Kidney glomerular epithelial cell (primary cell): ENCODE measurements around the gene BCKDHB.
"Not testable (repeated sequence)": the region's sequence is repeated elsewhere in the genome, so short reads cannot be mapped to it uniquely, and the experiment has no call there.

Experiments used
- DNase-seq: peaks from one replicate; lab custom pipeline; 2025; lab: John Stamatoyannopoulos, UW

The BCKDHB gene

GRCh38 chr6:80209430-80209829 is 103.0 kb downstream of the BCKDHB start:
- no peak for DNase-seq

GRCh38 chr6:80210618-80211017 is 104.1 kb downstream of the BCKDHB start:
- DNase-seq: no peak

DNA sequence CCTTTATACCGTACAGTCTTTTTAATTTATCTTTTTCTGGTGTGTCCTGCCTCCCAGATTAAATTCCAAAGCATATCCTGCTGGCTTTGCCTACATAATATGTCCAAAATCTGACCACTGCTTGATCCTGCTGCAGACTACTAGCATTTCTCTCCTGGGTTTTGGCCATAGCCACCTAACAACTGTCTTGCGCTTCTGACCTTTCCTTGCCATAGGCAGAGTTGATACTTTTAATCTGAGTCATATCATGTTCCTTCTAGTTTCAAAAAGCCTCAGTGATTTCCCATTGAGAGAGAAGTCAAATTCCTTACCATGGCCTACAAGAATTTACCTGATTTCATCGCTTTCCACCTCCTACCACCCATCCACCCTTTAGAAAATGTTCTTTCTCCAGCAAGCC is 104.8 kb downstream of the BCKDHB start:
- no peak for DNase-seq

- not testable (repeated sequence) for DNase-seq
Observed at GRCh38 chr6:80211890-80212289, 105.4 kb downstream of the BCKDHB start.

GRCh38 chr6:80214436-80215022 is 108.1 kb downstream of the BCKDHB start:
- peak; percentile 6 for DNase-seq

- DNase-seq: no peak
Observed at GRCh38 chr6:80215063-80215462, 108.6 kb downstream of the BCKDHB start.

- DNase-seq: no peak
Observed at GRCh38 chr6:80217794-80218193, 111.3 kb downstream of the BCKDHB start.

DNA sequence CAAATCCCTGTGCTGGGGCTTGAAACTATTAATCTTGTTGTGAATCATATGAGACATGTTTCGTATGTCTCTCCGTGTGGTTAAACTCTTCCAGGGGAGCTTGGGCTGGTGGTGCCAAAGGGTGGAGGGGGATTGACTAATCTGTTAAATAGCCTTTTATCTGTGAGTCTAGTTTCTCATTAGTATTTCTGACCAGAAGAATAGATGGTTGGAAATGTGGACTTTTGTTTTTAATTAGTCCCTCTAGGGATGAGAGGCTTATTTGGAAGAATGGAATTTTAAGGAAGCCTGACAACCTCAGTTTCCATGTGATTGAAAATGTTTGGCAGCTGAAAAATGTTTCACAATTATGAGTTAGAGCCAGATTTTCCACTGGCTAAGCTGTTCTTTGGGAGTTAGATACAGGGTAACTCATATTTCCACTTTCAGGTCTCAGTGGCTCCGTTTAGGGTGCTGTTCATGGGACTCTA is 117.3 kb downstream of the BCKDHB start:
- DNase-seq: no peak

- no peak for DNase-seq
Observed at GRCh38 chr6:80226151-80226550, 119.7 kb downstream of the BCKDHB start.

- no peak for DNase-seq
Observed at GRCh38 chr6:80226699-80227098, 120.2 kb downstream of the BCKDHB start.

DNA sequence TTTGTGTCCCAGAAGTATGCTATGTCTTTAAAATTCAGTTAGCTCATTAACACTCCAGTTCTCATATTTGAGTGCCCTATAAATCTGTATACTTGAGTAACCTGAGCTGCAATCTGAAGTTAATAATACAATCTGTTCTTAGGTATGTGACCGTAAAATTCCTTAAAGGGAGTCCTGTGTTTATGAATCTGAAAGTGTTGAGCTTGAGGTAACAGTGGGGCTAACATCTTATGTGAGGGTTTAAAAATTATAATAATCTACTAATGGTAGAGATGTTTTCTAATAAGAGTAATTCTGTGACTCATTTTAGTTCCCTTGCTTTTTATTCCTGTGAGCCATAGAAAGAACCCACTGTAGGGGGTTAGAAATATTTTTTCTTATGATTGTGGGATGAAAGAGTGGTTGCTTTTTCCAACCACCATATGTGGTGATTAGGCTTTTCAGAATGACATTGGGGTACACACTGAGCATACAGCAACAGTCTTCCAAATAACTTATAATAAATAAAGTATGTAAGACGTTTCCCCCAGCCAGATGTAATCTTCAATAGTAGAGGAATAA is 121.2 kb downstream of the BCKDHB start:
- no peak for DNase-seq

DNA sequence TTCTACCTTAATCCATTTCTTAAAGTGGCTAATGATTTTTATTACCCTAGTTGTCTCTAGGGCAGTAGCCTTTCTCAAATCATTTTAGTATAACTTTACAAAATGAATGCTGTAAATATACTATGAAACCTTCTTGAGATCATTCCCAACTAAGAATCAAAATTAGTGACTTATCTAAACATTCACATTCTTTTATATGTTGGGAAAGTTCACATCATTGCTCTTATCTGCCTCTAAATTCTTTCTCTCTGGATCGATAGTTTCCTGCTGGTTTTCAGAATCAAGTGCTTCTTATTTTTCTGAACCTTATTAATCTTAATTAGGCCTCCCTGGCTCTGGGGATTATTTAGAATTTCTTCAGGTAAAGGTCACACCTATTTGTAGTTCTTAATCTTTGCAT is 126.8 kb downstream of the BCKDHB start:
- DNase-seq: no peak

GRCh38 chr6:80233958-80234357 is 127.5 kb downstream of the BCKDHB start:
- DNase-seq: no peak

DNA sequence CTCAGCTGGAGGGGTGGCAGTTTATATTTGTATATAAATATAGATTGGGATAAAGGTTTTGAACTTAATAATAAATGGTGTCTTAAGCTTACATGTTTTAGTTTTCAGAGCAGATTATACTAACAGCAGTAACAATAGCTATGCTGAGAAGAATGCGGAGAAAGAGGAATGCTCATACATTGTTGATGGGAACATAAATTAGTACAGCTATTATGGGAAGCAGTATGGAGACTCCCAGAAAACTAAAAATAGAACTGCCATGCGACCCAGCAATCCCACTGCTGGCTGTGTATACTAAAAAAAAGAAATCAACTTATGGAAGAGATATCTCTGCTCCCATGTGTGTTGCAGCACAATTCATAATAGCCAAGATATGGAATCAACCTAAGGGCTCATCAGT is 127.9 kb downstream of the BCKDHB start:
- DNase-seq: no peak

GRCh38 chr6:80234908-80235307 is 128.4 kb downstream of the BCKDHB start:
- DNase-seq: no peak

- DNase-seq: no peak
Observed at GRCh38 chr6:80235647-80236046, 129.2 kb downstream of the BCKDHB start.

- DNase-seq: not testable (repeated sequence)
Observed at GRCh38 chr6:80238754-80239153, 132.3 kb downstream of the BCKDHB start.

GRCh38 chr6:80245043-80245442 is 138.6 kb downstream of the BCKDHB start:
- no peak for DNase-seq

DNA sequence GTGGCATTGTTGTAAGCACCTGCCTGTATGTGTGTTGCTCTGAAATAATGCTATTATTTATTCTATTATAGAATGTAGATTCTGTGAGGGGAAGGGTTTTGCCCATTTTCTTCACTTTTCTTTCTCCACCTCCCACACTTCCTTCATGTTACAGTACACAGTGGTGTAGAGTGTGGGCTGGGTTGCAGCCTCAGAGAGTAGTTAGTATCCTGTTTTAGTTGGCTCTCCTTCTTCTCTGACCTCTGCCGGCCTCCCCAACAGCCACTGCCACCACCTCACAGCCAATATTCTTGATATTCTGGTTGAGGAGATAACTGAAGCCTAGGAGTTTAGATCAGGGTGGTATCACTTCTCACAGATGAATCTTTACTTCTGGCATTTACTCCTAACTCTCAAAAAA is 143.4 kb downstream of the BCKDHB start:
- DNase-seq: no peak

DNA sequence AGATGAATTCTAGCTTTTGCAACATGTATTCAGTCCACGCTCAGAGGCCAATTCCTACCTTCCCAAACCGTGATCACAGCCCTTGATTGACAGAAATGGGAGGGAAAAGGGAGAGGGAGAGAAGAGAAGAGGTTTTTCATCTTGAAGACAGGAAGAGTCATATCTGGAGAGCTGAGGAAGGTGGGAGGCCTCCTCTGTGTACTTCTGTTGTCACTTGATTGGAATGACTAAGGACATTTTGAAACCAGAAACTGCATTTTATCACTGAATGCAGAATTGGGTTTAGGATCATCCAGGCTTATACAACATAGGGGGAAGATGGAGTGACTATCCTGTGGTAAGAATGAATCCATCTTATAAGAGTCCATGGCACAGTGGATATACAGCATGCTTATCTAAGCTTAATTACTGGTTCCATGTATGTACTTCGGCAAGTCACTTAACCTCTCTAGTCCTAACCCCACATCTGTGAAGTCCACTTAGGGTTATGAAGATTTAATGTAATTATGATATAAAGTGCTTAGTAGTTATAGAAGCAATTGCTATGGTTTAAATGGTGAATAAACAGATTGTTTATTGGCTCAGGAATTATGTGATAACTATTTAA is 144.0 kb downstream of the BCKDHB start:
- no peak for DNase-seq

DNA sequence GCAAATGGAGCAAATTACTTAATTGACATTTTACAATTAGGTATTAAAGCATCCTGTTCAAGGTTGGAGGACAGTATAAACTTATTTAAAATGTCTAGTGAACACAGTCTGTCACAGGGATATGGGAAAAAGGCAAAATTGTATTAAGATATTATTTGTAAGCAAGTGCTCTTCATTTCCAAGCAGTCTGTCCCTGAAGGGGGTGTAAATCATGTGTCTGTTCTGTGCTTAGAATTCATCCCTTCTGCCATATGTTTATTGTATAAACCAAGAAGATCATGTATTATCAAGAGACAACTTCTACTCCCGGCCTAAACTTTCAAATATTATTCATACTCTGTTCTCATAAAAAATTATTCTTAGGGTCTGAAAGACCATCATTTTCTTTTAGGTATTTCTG is 144.8 kb downstream of the BCKDHB start:
- DNase-seq: no peak

- DNase-seq: no peak
Observed at GRCh38 chr6:80254716-80255115, 148.2 kb downstream of the BCKDHB start.

GRCh38 chr6:80256691-80257090 is 150.2 kb downstream of the BCKDHB start:
- DNase-seq: no peak

GRCh38 chr6:80259118-80259517 is 152.6 kb downstream of the BCKDHB start:
- no peak for DNase-seq
